HG02588 (cell line): ENCODE results near the gene SLC52A1.
"Not testable (repeated sequence)": the region's sequence is repeated elsewhere in the genome, so short reads cannot be mapped to it uniquely, and the experiment has no call there.

Source experiments
- ATAC-seq: cut with Tn5 transposase; IDR thresholded peaks from one replicate; pipeline ENCODE4 v1.9.1; 2021; ENCODE audit warnings: mild to moderate bottlenecking, moderate library complexity; ENCODE audit not compliant: unreplicated experiment

SLC52A1 gene

DNA sequence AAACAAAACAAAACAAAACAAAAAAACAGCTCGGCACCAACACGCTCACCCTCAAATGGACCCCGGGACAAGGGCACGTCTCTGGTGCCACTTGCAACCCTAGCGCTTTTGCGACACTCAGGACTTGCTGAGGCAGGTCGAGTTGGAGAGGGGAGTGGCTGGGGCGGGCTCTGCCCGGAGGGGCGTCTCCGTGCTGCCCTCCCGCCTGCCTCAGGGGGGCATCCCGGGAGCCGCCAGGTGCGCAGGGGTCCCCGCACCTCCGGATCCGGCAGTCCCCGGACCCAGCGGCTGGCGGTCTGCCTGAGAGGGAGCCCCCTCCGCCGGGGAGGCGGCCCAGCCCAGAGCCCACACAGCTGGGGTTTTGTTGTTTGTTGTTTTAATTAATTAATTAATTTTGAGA, at the start of gene SLC52A1:
Gene SLC52A1, minus strand, starts transcription at position 112 of the 400 bp plus-strand sequence. CDS start 820 bp downstream, outside the sequence.
- ATAC-seq: no peak

- no peak for ATAC-seq
Measured at GRCh38 chr17:5080591-5080990, 45.4 kb upstream of the SLC52A1 start.

DNA sequence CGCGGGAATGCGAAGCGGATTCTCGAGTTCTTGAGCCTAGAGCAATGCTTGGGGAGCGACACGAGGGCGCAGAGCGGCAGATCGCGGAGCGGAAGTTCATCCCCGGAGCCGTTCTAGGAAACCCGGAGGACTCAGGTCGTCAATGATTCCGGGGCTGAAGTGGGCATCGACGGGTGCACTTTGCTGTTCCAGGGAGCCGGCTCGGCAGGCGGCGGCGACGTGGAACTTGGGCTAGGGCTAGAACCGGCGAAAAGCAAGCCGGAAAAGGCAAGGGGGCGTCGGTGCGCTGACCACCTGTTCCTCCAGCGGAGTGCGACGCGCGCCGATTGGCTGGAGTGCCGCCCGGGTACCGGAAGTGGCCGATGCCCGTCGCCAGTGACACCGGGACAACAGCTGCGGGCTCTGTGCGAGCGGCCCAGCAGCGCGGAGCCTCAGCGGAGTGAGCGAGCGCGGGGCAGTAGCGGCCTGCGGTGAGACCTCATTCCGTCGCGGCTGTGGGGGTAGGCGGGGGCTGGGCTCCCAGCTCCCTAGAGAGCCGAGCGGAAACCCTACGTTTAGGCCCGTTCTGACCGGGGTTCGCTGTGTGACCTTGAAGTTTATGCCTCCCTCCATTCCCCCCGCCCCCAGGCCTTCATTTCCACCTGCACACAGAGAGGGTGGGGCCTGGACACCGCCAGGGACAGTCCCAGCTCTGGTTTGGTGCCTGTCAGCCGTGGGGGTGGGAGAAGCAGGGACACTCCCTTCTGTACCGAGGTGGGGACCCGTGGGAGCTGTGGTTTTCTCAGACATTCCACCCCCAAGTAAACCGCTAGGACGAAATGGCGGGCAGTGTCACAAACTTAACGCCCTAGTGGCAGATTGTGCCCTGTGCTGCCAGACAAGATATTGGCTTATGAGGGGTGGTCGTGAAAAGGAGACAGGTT, 43.1 kb upstream of the SLC52A1 start, which contains the start of gene ZFP3:
Gene ZFP3, plus strand, starts transcription at position 362 of the 923 bp plus-strand sequence. CDS start 13,038 bp downstream, outside the sequence.
- peak; percentile 74 for ATAC-seq

GRCh38 chr17:5077781-5078105, 42.5 kb upstream of the SLC52A1 start:
- ATAC-seq: no peak

DNA sequence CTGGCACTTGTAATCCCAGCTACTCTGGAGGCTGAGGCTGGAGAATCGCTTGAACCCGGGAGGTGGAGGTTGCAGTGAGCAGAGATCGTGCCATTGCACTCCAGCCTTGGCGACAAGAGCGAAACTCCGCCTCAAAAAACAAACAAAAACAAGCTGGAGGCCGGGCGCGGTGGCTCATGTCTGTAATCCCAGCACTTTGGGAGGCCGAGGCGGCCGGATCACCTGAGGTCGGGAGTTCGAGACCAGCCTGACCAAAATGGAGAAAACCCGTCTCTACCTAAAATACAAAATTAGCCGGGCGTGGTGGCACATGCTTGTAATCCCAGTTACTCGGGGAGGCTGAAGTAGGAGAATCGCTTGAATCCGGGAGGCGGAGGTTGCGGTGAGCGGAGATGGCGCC, 42.0 kb upstream of the SLC52A1 start:
- not testable (repeated sequence) for ATAC-seq

DNA sequence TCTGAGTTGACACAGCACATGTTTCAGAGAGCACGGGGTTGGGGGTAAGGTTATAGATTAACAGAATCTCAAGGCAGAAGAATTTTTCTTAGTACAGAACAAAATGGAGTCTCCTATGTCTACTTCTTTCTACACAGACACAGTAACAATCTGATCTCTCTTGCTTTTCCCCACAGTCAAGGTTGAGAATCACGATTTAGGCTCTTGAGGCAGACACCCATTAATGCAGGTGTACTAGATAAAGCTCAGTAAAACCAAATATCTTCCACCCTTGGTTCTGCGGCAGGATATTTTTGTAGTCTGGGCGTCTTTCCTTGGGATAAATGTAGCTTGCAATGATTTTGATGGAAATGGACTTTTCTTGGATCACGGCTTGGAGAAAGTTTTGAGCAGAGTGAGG, 40.2 kb upstream of the SLC52A1 start:
- not testable (repeated sequence) for ATAC-seq

- no peak for ATAC-seq
Measured at GRCh38 chr17:5069724-5070123, 34.5 kb upstream of the SLC52A1 start.

- ATAC-seq: no peak
Measured at GRCh38 chr17:5068236-5068635, 33.0 kb upstream of the SLC52A1 start.

DNA sequence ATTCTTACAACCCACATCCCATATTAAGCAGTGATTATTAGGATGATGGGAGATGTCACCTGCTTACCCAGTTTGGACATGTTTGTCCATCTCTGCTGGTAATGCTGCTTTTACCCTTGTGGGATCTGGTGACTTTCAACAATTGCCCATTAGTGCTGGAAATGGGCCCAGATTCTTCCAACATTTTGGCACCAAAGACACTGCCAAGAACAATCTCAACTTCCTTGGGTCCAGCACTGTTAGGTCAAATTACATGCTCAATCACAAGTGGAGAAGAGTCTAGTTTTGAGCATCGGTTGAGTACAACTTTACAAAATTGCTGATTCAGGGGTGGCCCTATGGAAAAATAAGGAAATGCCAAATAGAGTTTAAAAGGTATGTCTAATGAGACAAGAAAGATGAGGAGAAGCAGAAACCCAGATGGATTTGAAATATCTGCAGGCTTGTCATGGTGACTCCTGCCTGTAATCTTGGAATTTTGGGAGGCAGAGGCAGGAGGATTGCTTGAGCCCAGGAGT, 30.1 kb upstream of the SLC52A1 start:
- no peak for ATAC-seq

GRCh38 chr17:5055543-5055942, 20.3 kb upstream of the SLC52A1 start:
- no peak for ATAC-seq

DNA sequence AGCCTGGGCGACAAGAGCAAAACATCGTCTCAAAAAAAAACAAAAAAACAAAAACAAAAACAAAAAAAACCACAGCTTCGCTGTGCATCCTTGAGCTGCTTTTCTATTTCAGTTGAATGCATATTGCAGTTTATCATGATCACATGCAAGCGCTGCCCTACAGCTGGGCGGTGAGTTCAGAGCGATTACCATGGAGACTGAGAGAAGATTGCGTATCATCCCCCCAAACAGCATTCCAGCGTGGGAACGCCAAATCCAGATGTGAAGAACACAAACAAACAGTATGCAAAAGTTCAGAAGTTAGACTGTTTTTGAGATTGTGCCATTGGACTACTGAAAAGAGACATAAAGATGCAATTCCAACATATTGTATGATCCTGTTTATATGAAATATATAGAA, 15.1 kb upstream of the SLC52A1 start:
- ATAC-seq: no peak

DNA sequence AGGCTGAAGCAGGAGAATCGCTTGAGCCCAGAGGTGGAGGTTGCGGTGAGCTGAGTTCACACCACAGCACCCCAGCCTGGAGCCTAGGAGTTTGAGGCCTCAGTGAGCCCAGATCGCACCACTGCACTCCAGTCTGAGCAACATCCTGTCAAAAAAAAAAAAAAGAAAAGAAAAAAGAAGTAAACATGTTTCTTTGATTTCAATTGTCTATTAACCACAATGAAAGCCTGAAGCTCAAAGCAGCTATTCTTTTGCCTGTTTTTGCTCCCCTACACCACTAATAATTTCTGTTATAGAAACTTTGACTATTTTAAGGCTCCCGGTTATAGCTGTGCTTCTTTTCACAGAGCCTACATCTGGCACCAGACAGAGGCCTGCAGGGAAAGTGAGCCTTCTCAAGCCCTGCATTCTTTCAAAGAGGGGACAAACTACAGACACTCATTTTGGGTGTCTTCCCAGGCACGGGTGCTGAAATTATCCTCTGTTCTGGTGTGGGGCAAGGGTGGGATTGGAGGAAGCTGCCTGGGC, 14.2 kb upstream of the SLC52A1 start:
- no peak for ATAC-seq

DNA sequence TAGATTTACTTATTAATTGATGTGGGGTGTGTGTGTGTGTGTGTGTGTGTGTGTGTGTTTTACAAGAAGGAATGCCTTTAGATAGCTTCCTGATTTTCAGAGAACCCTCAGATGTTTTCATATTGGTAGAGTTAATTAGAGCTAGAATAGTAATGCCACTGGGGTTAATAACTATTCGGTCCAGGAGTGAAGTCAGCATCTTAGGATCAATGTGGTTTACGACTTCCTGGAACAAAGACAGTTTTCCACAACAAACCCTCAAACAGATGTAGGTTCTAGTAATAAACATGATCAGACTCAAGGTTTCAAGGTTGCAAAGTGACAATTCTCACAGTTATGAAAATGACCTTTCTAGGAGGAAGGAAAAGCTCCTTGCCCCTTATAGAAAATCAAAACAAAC, 12.2 kb upstream of the SLC52A1 start:
- ATAC-seq: no peak

- ATAC-seq: no peak
Measured at GRCh38 chr17:5045496-5045895, 10.3 kb upstream of the SLC52A1 start.

DNA sequence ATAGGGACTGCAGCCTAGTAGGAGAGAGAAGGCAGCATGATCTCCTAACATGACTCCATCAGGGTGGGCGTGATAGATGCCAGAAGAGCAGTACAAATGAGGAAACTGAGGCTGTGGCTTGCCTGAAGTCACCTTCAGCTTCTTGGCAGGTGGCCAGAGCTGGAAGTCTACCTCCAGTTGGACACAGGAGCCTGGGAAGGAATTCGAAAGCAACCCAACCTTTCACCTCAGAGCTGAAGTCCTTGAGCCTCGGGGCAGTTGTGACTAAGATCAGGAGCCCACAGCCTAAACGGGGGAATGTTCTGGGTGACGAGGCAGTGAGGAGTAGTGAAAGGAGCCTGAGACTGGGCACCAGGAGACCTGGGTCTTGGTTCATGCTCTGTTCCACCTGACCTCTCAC, 9.4 kb upstream of the SLC52A1 start:
- ATAC-seq: no peak

DNA sequence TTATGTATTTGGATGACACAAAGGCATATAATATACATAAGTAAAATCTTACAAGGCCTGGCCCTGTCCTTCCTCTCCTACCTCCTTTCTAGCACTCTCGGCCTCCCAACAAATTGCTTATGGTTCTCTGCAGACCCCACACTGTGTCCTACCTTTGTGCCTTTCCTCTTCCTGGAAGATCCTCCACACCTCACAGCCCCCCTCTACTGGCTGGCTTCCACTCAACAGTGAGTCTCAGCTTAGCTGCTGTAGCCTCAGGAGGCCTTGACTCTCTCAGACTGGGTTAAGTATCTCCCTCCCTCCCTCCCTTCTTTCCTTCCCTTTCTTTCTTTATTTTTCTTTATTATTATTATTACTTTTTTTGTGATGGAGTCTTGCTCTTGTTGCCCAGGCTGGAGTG, 8.3 kb upstream of the SLC52A1 start:
- ATAC-seq: no peak

DNA sequence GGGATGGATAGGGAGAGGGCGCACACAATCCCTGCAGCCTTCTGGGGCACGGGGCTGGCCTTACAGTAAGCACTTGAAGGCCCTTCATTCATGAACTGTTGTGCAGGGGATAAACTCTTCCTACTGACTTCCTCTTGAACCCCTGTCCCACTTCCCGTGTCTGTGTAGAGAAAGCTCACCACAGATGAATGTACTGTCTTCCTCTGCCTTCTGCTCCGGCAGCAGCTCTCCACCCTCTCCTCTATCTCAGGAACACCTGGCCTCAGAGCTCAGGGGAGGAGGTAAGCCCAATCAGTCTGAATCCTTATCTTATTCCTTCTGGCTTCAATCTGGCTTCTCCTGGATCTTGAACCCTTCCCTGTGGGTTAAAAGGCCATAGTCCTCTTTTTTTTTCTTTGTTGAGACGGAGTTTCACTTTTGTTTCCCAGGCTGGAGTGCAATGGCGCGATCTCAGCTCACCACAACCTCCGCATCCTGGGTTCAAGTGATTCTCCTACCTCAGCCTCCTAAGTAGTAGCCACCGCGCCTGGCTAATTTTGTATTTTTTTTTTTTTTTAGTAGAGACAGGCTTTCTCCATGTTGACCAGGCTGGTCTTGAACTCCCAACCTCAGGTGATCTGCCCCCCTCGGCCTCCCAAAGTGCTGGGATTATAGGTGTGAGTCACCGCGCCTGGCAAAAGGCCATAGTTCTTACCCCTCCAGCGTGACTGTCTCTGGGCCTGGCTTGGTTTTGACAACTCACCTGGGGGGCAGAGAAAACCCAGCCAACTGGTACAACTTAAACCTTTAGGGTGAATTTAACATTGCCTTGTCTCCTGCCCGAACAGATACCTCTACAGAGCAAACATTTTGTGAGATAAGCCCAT, 7.2 kb upstream of the SLC52A1 start:
- no peak for ATAC-seq

- ATAC-seq: no peak
Measured at GRCh38 chr17:5034651-5035050, 575 bp downstream of the SLC52A1 start.

GRCh38 chr17:5034063-5034462, 1.2 kb downstream of the SLC52A1 start:
- ATAC-seq: no peak

- no peak for ATAC-seq
Measured at GRCh38 chr17:5033352-5034015, 1.7 kb downstream of the SLC52A1 start.

- ATAC-seq: no peak
Measured at GRCh38 chr17:5032865-5033264, 2.4 kb downstream of the SLC52A1 start.
